RWPE2 (cell line): ENCODE results near the gene CEP170B.
"Not testable (repeated sequence)": the region's sequence is repeated elsewhere in the genome, so short reads cannot be mapped to it uniquely, and the experiment has no call there.

Experiments
- ATAC-seq: fragments of 200-7000 bp; cut with Tn5 transposase; 3 replicates; pipeline ENCODE4 v1.9.1; 2021; ENCODE audit warnings: low read depth
- DNase-seq: peaks from one replicate; pipeline ENCODE4 v3.0.0-alpha.2; 2020; ENCODE audit warnings: low spot score
- H3K27ac ChIP-seq: fragments of 450-650 bp; 2 replicates; pipeline ENCODE4 v1.5.1; 2017; ENCODE audit warnings: mild to moderate bottlenecking; ENCODE audit not compliant: poor library complexity, severe bottlenecking
- H3K27me3 ChIP-seq: fragments of 250-450 bp; sonication (Bioruptor Pico); 2 replicates; pipeline ENCODE4 v1.5.1; 2021; ENCODE audit warnings: mild to moderate bottlenecking, moderate library complexity; ENCODE audit not compliant: insufficient read depth, poor library complexity, severe bottlenecking
- H3K36me3 ChIP-seq: fragments of 250-450 bp; sonication (Bioruptor Pico); 2 replicates; pipeline ENCODE4 v1.5.1; 2020; ENCODE audit warnings: low read depth, mild to moderate bottlenecking, moderate library complexity
- H3K4me1 ChIP-seq: fragments of 250-450 bp; sonication (Bioruptor Pico); 2 replicates; pipeline ENCODE4 v1.5.1; 2021; ENCODE audit warnings: mild to moderate bottlenecking, moderate library complexity; ENCODE audit not compliant: insufficient read depth, poor library complexity, severe bottlenecking
- H3K4me3 ChIP-seq: fragments of 250-450 bp; sonication (Bioruptor Pico); 2 replicates; pipeline ENCODE4 v1.5.1; 2021; ENCODE audit warnings: mild to moderate bottlenecking, moderate library complexity; ENCODE audit not compliant: severe bottlenecking
- H3K9me3 ChIP-seq: fragments of 250-450 bp; sonication (Bioruptor Pico); 2 replicates; pipeline ENCODE4 v1.5.1; 2021; ENCODE audit warnings: mild to moderate bottlenecking, moderate library complexity; ENCODE audit not compliant: severe bottlenecking
- TF ChIP-seq, protein P1 (sequence below): fragments of 450-650 bp; IDR thresholded peaks from one replicate; pipeline ENCODE4 v1.5.1; 2017; ENCODE audit warnings: mild to moderate bottlenecking, moderate library complexity; ENCODE audit not compliant: poor library complexity, severe bottlenecking

The CEP170B gene

DNA sequence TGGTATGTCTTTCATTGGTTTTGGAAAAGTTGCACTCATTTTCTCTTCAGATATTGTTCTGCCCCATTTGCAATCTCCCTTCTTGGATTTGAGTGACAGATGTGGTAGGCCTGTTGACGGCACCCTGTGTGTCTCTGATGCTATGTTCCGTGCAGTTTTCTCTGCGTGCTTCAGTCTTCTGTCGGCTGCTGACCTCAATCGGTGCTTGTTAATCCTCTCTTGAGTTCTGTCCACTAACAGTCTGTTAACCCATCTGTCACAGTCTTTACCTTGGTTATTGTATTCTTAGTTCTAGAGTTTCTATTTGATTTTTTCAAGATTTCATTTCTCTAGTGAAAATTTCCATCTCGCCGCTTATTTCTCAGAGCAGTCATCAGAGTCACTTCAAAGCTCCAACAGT is 38.9 kb downstream of the CEP170B start:
- TF ChIP-seq, protein P1, sequence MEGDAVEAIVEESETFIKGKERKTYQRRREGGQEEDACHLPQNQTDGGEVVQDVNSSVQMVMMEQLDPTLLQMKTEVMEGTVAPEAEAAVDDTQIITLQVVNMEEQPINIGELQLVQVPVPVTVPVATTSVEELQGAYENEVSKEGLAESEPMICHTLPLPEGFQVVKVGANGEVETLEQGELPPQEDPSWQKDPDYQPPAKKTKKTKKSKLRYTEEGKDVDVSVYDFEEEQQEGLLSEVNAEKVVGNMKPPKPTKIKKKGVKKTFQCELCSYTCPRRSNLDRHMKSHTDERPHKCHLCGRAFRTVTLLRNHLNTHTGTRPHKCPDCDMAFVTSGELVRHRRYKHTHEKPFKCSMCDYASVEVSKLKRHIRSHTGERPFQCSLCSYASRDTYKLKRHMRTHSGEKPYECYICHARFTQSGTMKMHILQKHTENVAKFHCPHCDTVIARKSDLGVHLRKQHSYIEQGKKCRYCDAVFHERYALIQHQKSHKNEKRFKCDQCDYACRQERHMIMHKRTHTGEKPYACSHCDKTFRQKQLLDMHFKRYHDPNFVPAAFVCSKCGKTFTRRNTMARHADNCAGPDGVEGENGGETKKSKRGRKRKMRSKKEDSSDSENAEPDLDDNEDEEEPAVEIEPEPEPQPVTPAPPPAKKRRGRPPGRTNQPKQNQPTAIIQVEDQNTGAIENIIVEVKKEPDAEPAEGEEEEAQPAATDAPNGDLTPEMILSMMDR, result no peak
- Histone ChIP-seq H3K4me3 (no peak overlapping the region), H3K27ac (no peak overlapping the region), H3K36me3 (no peaks in the 10 kb centered on the region), H3K4me1 (no peaks in the 10 kb centered on the region), H3K9me3 (no peaks in the 10 kb centered on the region), H3K27me3 (peaks cover 7% of the 10 kb centered on the region)
- DNase-seq, result no peak
- ATAC-seq, result no peak

DNA sequence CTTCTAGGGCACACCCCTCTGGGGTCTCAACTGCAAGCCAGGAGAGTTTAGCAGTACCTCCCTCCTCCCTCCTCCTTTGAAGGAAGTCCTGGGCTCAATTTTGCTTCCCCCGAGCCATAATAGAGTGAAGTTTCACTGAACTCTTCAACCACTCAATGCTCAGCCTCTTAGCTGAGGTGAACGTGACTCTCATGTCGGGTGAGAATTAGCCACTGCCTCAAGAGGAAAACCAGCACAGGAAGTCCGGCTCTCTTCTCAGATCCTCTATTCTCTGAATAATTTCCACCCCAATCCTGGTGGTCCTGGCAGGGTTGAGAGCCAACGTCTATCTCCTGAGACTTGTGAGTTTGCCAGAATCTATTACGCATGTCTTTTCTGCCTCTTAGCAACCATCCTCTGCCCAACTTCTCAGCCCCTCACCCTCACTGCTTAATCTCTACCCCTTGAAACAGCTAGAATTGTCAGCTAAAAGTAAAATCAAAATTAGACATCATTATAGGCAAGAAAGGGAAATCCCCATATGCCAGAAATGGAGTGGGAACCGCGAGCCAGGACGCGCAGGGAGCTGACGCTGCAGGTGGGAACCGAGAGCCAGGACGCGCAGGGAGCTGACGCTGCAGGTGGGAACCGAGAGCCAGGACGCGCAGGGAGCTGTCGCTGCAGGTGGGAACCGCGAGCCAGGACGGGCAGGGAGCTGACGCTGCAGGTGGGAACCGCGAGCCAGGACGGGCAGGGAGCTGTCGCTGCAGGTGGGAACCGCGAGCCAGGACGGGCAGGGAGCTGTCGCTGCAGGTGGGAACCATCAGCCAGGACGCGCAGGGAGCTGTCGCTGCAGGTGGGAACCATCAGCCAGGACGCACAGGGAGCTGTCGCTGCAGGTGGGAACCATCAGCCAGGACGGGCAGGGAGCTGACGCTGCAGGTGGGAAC is 39.8 kb downstream of the CEP170B start:
- H3K27me3 ChIP-seq, DNase-seq, ATAC-seq, H3K27ac ChIP-seq, H3K9me3 ChIP-seq, H3K4me3 ChIP-seq, H3K36me3 ChIP-seq, H3K4me1 ChIP-seq: not testable (repeated sequence)

DNA sequence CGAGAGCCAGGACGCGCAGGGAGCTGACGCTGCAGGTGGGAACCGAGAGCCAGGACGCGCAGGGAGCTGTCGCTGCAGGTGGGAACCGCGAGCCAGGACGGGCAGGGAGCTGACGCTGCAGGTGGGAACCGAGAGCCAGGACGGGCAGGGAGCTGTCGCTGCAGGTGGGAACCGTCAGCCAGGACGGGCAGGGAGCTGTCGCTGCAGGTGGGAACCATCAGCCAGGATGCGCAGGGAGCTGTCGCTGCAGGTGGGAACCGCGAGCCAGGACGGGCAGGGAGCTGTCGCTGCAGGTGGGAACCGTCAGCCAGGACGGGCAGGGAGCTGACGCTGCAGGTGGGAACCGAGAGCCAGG is 40.5 kb downstream of the CEP170B start:
- DNase-seq, H3K4me3 ChIP-seq, H3K27me3 ChIP-seq, H3K36me3 ChIP-seq, ATAC-seq, H3K9me3 ChIP-seq, H3K27ac ChIP-seq, H3K4me1 ChIP-seq: not testable (repeated sequence)

DNA sequence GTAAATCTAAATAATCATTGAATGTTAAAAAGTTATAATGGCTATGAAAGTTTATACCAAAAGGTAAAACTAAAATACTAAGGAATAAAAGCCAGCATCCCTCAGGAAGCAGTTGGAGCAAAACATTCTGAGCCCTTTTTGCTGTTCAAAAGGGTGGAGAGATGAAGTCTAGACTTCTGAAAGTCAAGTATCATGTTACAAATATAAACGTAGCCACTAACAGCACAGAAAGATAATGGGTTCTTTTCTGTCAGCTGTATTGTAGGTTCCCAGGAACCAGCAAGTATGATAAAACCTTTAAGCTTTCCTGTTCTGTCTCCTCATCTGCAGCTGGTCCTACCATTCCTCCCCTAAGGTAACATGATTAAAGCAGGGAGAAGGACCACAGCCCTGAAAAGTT is 43.2 kb downstream of the CEP170B start:
- DNase-seq (no peak), ATAC-seq (no peak)
- Histone ChIP-seq H3K27me3 (peaks cover 7% of the 10 kb centered on the region), H3K4me3 (no peak overlapping the region), H3K27ac (no peak overlapping the region), H3K9me3 (peaks cover 11% of the 10 kb centered on the region), H3K4me1 (no peaks in the 10 kb centered on the region), H3K36me3 (no peaks in the 10 kb centered on the region)
- TF ChIP-seq, protein P1, result no peak

DNA sequence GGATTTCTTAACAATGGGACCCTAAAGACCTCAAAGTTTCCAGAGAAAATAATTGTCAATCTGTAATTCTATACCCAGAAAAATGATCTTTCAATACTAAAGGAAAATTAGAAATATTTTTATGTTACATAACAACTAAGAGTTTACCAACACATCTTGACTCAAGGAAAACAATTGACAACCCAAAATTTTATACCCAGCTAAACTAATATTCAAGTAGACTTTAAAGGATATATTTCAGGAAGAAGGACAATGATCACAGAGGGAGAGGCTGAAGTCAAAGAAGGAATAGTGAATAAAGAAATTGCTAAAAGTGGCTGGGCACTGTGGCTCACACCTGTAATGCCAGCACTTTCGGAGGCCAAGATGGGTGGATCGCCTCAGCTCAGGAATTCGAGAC is 47.0 kb downstream of the CEP170B start:
- TF ChIP-seq, protein P1, result no peak

DNA sequence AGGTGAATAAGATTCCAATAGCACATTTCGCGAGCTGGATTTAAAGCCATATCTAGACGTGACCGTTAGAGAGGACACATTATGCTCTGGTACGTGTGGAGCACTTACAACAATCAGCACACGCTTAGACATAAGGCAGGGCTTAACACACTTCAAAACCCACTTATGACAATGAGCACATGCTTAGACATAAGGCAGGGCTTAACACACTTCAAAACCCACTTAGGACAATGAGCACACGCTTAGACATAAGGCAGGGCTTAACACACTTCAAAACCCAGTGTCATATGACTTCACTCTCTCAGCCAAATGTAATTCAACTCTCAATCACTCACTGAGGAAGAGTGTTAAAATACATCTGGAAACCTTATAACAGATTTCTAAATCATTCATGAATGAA is 48.4 kb downstream of the CEP170B start:
- no peaks in the 10 kb centered on the region for H3K4me1 ChIP-seq
- H3K4me3 ChIP-seq, result no peak overlapping the region
- peaks cover 11% of the 10 kb centered on the region for H3K9me3 ChIP-seq
- H3K27me3 ChIP-seq, result no peaks in the 10 kb centered on the region
- H3K27ac ChIP-seq, result no peak overlapping the region
- no peaks in the 10 kb centered on the region for H3K36me3 ChIP-seq
- no peak for ATAC-seq
- TF ChIP-seq, protein P1, result no peak
- no peak for DNase-seq

More for the DNA sequence above, 47.0 kb downstream of the CEP170B start:
- H3K36me3 ChIP-seq, result no peaks in the 10 kb centered on the region
- no peak for DNase-seq
- H3K27ac ChIP-seq, result no peak overlapping the region
- no peak for ATAC-seq
- no peak overlapping the region for H3K4me3 ChIP-seq
- H3K9me3 ChIP-seq, result peaks cover 11% of the 10 kb centered on the region
- H3K27me3 ChIP-seq, result peaks cover 7% of the 10 kb centered on the region
- no peaks in the 10 kb centered on the region for H3K4me1 ChIP-seq
